HG03571 (cell line): ENCODE results near the gene GLE1.
"Not testable (repeated sequence)": the region's sequence is repeated elsewhere in the genome, so short reads cannot be mapped to it uniquely, and the experiment has no call there.

Source experiments
- ATAC-seq: cut with Tn5 transposase; IDR thresholded peaks from one replicate; pipeline ENCODE4 v1.9.1; 2021; ENCODE audit not compliant: unreplicated experiment

Gene GLE1

GRCh38 chr9:128551657-128552152 is 47.2 kb downstream of the GLE1 start:
- no peak for ATAC-seq

GRCh38 chr9:128552153-128552743 is 47.7 kb downstream of the GLE1 start, which contains the start of gene SPTAN1:
Gene SPTAN1, plus strand, starts transcription at chr9:128552587. Its CDS starts 14,154 bp downstream, at chr9:128566741.
- ATAC-seq, result peak; percentile 84

GRCh38 chr9:128552744-128553440 is 48.4 kb downstream of the GLE1 start:
- peak; percentile 34 for ATAC-seq

- no peak for ATAC-seq
Measured at GRCh38 chr9:128553728-128554127, 49.2 kb downstream of the GLE1 start.

GRCh38 chr9:128554155-128554862 is 49.8 kb downstream of the GLE1 start:
- no peak for ATAC-seq

- no peak for ATAC-seq
Measured at GRCh38 chr9:128555180-128555721, 50.7 kb downstream of the GLE1 start.

- no peak for ATAC-seq
Measured at GRCh38 chr9:128556276-128556675, 51.8 kb downstream of the GLE1 start.

GRCh38 chr9:128556926-128557634 is 52.6 kb downstream of the GLE1 start:
- no peak for ATAC-seq

GRCh38 chr9:128558431-128559310 is 54.2 kb downstream of the GLE1 start:
- ATAC-seq, result peak; percentile 85

- ATAC-seq, result no peak
Measured at GRCh38 chr9:128565578-128565977, 61.1 kb downstream of the GLE1 start.

- ATAC-seq, result no peak
Measured at GRCh38 chr9:128568470-128569078, 64.1 kb downstream of the GLE1 start.

GRCh38 chr9:128575469-128575868 is 71.0 kb downstream of the GLE1 start:
- no peak for ATAC-seq

- no peak for ATAC-seq
Measured at GRCh38 chr9:128575916-128576315, 71.4 kb downstream of the GLE1 start.

GRCh38 chr9:128577206-128577605 is 72.7 kb downstream of the GLE1 start:
- ATAC-seq, result no peak

- ATAC-seq, result no peak
Measured at GRCh38 chr9:128579194-128579593, 74.7 kb downstream of the GLE1 start.

GRCh38 chr9:128580731-128581130 is 76.2 kb downstream of the GLE1 start:
- ATAC-seq, result no peak

GRCh38 chr9:128585155-128585554 is 80.6 kb downstream of the GLE1 start:
- not testable (repeated sequence) for ATAC-seq

GRCh38 chr9:128586934-128587333 is 82.4 kb downstream of the GLE1 start:
- not testable (repeated sequence) for ATAC-seq

GRCh38 chr9:128587453-128587852 is 82.9 kb downstream of the GLE1 start:
- no peak for ATAC-seq
